GM12873 (cell line): Measurements from ENCODE around the gene PIP4K2A.

Source experiments
- CTCF ChIP-seq: IDR thresholded peaks from 2 replicates; pipeline ENCODE4 v1.5.1; 2012; ENCODE audit warnings: low read depth, mild to moderate bottlenecking, moderate library complexity, low read length, control low read depth; ENCODE audit not compliant: insufficient read depth; ENCODE audit errors: missing control alignments

The PIP4K2A gene

DNA sequence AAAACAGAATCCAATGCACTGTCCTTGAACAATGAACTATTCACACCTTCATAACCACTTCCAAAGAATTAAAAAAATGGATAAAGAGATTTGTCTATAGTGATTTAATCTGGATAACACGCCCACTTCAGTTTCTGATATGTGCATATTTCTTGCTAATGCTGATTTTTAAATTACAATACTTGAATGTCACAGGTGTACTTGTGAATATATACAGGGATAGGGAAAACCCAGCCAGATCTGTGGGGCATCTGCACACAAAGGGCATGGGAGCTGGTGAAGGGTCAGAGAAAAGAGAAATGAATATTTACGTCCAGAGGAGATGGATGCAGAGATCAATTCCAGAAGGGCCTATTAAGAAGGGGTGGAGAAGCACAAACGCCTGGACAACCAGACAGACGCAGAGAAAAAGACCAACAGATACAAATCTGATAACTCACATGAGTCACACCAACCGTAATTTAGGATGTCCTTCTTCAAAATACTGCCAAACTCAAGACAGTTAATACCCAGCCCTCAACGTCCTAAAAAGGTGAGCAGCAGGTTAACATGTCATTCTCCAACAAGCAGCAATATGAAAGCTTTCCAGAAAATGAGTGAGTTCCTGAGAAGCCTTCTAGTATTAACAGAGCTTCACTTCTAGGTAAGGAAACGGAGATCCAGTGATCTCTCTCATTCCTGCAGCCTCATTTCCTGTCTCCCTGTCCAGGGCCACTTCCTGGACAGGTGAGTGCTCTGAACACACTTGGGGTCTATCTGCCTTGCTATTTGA is 41.9 kb downstream of the PIP4K2A start:
- TF ChIP-seq CTCF: no peak

DNA sequence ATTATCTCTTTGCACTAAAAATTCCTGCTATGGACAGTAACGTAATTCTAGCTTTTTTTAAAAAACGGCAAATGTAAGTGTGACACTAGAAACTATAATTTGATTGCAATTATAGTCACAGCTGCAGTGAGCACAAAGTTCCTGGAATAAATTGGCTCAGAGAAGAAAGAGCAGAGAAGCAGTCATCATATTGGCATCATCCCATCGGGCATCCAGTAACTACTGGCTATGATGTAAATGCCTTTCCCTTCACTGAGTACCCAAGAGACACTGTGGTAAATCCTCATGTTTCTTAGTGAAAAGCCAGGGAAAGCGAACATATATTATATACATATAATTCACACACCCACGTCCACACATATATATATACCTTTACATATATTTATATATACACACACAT is 43.6 kb downstream of the PIP4K2A start:
- no peak for TF ChIP-seq CTCF

DNA sequence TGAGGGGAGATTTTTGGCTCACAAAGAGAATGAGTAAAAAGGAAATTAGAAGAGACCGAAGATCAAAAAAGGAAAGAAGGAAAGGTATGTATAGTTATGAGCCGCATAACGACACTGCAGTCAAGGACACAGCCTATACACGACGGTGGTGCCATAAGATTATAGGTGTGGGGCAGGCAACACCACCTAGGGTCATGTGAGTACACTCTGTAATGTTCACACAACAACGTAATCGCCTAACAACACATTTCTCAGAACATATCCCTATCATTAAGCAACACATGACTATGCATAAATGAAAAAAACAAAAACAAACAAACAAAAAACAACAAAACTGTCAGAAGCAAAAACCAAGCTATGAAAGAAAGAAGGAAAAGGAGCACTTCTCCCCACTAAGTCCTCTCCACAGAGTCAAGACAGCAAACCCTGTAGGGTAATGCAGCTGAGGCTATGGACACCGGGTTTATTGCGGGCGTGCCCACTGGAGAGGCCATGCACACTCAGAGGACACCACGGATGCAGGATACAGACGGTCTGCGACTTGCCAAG is 45.1 kb downstream of the PIP4K2A start:
- TF ChIP-seq CTCF: no peak

DNA sequence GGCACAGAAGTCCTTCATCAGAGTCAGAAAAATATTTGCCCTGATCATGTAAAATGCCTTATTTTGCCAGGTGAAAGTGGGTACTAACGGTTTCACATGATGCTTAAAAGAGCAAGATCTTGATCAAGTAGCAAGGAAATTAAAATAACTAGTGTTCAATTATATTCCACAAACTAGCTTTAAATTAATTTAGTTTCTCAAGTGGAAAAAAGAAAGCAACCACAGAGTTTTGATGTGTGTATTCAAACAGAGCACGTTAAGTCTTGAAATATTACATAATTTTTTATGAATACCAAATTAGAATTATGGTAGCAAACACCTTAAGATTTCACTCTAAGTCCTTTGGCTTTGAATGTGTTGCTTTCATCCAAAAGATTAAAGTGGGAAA is 47.3 kb downstream of the PIP4K2A start:
- TF ChIP-seq CTCF: no peak

GRCh38 chr10:22666287-22667092 is 47.9 kb downstream of the PIP4K2A start:
- TF ChIP-seq CTCF: no peak

- TF ChIP-seq CTCF: no peak
Measured at GRCh38 chr10:22665329-22665728, 49.0 kb downstream of the PIP4K2A start.

GRCh38 chr10:22662733-22663330 is 51.5 kb downstream of the PIP4K2A start:
- TF ChIP-seq CTCF: no peak
